ENCODE measurements around the gene ERN1.

The ERN1 gene

DNA sequence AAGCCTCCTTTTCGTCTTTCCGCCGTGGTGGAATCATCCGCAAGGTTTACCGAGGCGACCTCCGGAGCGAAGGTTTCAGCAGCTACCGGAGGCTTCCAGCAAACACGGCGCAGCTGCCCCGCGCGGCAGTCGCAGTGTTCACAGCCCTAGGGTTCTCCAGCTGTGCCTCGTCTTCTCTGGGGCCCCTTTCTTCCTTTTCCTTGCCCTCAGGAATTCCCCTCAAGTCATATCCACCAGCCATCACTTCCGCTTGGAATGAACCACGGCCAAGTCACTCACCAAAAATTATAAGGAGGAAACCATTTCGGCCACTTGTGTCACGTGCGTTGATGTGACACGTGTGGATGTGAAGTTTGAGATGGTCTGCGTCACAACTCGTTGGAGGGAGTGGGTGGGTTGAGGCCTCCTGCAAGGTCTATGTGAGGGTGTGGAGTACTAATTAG lies 636 bp upstream of the ERN1 start:
- in situ Hi-C loops (cut with HindIII; ENCODE audit: low sequenced_read_pairs): loop anchor here (5.0 kb wide), 1 partner anchor 53 kb away; no protein-coding TSS in a partner anchor
- no peak for DNase-seq (ENCODE audit: low read depth)
- TF ChIP-seq CTCF (IDR thresholded peaks at IDR 0.05; ENCODE audit: low read depth, low read length, missing control alignments): no peak
- peak overlapping the region; percentile 47 for H3K4me3 ChIP-seq (ENCODE audit: low read depth, low read length)

DNA sequence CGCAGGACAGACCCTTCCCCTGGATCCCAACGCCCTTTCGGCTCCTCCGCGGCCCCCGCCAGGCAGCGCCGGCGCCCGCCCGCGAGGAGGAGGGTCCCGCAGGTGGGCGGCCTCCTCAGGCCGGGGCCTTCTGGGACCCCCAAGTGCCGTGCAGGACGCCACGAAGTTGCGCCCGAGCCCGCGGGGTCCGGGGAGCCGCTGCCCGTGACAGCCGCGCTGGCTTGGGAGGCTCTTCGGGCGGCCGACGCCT lies 504 bp downstream of the ERN1 start:
- in situ Hi-C loops (cut with HindIII; ENCODE audit: low sequenced_read_pairs): no loop called here
- TF ChIP-seq CTCF (IDR thresholded peaks at IDR 0.05; ENCODE audit: low read depth, low read length, missing control alignments): no peak
- DNase-seq (ENCODE audit: low read depth): no peak

GRCh38 chr17:64128787-64129514 lies 993 bp downstream of the ERN1 start:
- DNase-seq (ENCODE audit: low read depth): no peak
- in situ Hi-C loops (cut with HindIII; ENCODE audit: low sequenced_read_pairs): no loop called here
- peak overlapping the region; percentile 47 for H3K4me3 ChIP-seq (ENCODE audit: low read depth, low read length)
- no peak for TF ChIP-seq CTCF (IDR thresholded peaks at IDR 0.05; ENCODE audit: low read depth, low read length, missing control alignments)

More for the DNA sequence above, 504 bp downstream of the ERN1 start:
- peak overlapping the region; percentile 47 for H3K4me3 ChIP-seq (ENCODE audit: low read depth, low read length)

DNA sequence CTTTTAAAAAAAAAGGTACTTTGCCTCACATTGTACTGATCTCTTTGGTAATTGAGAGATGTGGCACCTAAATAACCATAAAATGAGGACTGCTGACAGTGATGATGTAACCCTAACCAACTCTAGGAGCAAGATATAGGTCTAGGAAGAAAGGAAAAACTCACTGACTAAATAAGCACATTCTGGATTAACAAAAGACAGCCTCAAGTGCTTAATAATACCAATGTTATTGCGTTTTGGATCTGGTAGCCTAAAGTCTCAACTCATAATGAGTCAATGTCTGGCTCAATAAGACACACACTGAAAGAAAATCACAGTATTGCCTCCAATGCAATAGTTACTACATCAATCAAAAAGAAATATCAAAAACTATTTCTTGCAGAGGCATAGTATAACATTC lies 3.0 kb downstream of the ERN1 start:
- H3K4me3 ChIP-seq (ENCODE audit: low read depth, low read length): no peak overlapping the region
- in situ Hi-C loops (cut with HindIII; ENCODE audit: low sequenced_read_pairs): no loop called here
- DNase-seq (ENCODE audit: low read depth): no peak
- no peak for TF ChIP-seq CTCF (IDR thresholded peaks at IDR 0.05; ENCODE audit: low read depth, low read length, missing control alignments)

DNA sequence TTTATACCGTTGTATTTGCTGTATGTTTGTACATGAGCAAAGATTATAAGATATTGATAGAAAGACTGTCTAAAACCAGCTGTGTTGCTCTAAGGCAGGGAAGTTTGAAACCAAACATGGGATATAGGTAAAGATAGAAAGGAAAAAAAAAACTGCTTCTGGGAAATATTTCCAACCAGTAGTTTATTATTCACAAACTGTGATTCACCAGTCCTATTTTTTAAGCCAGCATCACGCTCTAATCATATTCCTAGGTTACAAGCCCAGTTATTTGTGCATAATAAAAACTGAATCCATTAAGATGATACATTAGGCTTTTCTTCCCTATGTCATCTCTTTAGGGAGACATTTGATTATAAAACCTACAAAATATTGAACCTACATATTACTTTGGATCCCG lies 4.0 kb downstream of the ERN1 start:
- no peak for DNase-seq (ENCODE audit: low read depth)
- H3K4me3 ChIP-seq (ENCODE audit: low read depth, low read length): no peak overlapping the region
- TF ChIP-seq CTCF (IDR thresholded peaks at IDR 0.05; ENCODE audit: low read depth, low read length, missing control alignments): no peak
- in situ Hi-C loops (cut with HindIII; ENCODE audit: low sequenced_read_pairs): no loop called here

- in situ Hi-C loops (cut with HindIII; ENCODE audit: low sequenced_read_pairs): no loop called here
- no peak for DNase-seq (ENCODE audit: low read depth)
- no peak for TF ChIP-seq CTCF (IDR thresholded peaks at IDR 0.05; ENCODE audit: low read depth, low read length, missing control alignments)
- H3K4me3 ChIP-seq (ENCODE audit: low read depth, low read length): no peak overlapping the region
Measured at GRCh38 chr17:64124609-64125008, 5.3 kb downstream of the ERN1 start.
